ENCODE results near the gene FAM240A. TPM values are rescaled to one million over a fixed set of nuclear protein-coding genes. Genes with fewer than 3 reads are reported as not detected.

Gene FAM240A
- total and polyA plus RNA-seq, 4 donors: not detected

DNA sequence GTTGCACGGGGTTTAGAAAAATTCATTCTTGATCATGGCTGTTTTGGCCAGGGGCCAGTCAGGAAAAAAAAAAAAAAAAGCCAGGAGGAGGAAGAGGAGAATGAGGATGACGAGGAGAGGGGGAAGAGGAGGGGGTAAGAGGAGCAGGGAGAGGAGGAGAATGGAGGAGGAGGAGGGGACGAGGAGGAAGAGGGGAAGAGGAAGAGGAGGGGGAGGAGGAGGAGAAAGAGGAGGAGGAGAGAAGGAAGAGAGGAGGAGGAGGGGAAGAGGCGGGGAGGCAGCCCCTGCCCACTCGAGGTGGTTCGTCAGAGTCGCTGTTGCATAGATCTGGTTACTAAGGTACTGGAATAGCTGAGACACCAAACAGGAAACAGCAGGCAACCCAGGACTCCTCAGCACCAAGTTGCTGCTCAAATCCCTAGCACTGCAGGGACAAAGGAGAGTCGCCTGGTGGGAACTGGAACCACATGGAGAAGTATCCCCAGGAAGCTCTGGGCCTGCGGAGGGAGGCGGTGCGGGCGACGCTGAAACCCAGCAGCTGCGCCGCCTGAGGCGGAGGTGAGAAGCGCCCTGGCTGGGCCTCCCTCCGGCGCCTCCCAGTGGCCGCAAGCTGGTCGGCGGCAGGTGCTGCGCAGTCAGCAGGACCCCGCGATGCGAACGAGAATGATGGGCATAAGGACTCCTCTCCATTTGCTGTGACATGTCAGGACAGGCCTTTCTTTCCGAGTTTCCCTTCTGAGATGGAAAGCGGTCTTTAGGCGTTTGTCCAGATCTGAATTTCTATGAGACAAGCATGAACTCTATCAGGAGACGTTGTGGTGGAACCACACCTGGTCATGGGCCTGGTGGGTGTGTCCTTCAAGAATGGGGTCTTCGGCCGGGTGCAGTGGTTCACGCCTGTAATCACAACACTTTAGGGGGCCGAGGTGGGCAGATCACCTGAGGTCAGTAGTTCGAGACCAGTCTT lies 17.5 kb downstream of the FAM240A start:
- H3K27ac ChIP-seq (ENCODE audit: low read depth in 1 of 2, low read length in 2 of 2): peak overlapping the region in 1 of 2 donors; percentile 32
- H3K36me3 ChIP-seq (ENCODE audit: control insufficient read depth in 4 of 4, insufficient read depth in 3 of 4, low read depth in 1 of 4, low read length in 3 of 4): no peaks in the 10 kb centered on the region
- peak; percentile 83 for DNase-seq (ENCODE audit: low spot score)
- peaks cover 2 to 16% (median 14%) of the 10 kb centered on the region in 4 donors for H3K4me1 ChIP-seq (ENCODE audit: control insufficient read depth in 4 of 4, insufficient read depth in 4 of 4, low read length in 3 of 4)
- H3K27me3 ChIP-seq (ENCODE audit: control insufficient read depth in 4 of 4, insufficient read depth in 4 of 4, low read length in 3 of 4): no peaks in the 10 kb centered on the region
- no peak overlapping the region for H3K4me3 ChIP-seq (ENCODE audit: low read depth in 1 of 3, low read length in 3 of 3)
- no peak overlapping the region for H3K9ac ChIP-seq (ENCODE audit: low read depth in 1 of 2, low read length in 2 of 2)
- peak; percentile 73 to 90 for TF ChIP-seq RAD21 (IDR thresholded peaks at IDR 0.05)
- no peak for TF ChIP-seq HNF4A (conservative IDR thresholded peaks at IDR 0.05)
- no peak for TF ChIP-seq NR2F2 (IDR thresholded peaks at IDR 0.05)
- TF ChIP-seq, protein P1, sequence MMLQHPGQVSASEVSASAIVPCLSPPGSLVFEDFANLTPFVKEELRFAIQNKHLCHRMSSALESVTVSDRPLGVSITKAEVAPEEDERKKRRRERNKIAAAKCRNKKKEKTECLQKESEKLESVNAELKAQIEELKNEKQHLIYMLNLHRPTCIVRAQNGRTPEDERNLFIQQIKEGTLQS (IDR thresholded peaks at IDR 0.05): no peak
- TF ChIP-seq, protein P2, sequence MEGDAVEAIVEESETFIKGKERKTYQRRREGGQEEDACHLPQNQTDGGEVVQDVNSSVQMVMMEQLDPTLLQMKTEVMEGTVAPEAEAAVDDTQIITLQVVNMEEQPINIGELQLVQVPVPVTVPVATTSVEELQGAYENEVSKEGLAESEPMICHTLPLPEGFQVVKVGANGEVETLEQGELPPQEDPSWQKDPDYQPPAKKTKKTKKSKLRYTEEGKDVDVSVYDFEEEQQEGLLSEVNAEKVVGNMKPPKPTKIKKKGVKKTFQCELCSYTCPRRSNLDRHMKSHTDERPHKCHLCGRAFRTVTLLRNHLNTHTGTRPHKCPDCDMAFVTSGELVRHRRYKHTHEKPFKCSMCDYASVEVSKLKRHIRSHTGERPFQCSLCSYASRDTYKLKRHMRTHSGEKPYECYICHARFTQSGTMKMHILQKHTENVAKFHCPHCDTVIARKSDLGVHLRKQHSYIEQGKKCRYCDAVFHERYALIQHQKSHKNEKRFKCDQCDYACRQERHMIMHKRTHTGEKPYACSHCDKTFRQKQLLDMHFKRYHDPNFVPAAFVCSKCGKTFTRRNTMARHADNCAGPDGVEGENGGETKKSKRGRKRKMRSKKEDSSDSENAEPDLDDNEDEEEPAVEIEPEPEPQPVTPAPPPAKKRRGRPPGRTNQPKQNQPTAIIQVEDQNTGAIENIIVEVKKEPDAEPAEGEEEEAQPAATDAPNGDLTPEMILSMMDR (IDR thresholded peaks at IDR 0.05; ENCODE audit: low read depth, low read length, missing input control): peak; percentile 87
- no peak for TF ChIP-seq EGR1 (IDR thresholded peaks at IDR 0.05; ENCODE audit: low read depth in 2 of 2)
- no peak for TF ChIP-seq RXRA (IDR thresholded peaks at IDR 0.05)
- TF ChIP-seq FOXA2 (IDR thresholded peaks at IDR 0.05): no peak
- no peak for TF ChIP-seq YY1 (IDR thresholded peaks at IDR 0.05)
- no peak for TF ChIP-seq GABPA (IDR thresholded peaks at IDR 0.05 in 1 of 2, conservative IDR thresholded peaks at IDR 0.05 in 1 of 2)
- 42% methylated on average over 36 of the region's 36 CpGs for WGBS
- no peaks in the 10 kb centered on the region for H3K9me3 ChIP-seq (ENCODE audit: control insufficient read depth in 4 of 4, low read length in 3 of 4)

DNA sequence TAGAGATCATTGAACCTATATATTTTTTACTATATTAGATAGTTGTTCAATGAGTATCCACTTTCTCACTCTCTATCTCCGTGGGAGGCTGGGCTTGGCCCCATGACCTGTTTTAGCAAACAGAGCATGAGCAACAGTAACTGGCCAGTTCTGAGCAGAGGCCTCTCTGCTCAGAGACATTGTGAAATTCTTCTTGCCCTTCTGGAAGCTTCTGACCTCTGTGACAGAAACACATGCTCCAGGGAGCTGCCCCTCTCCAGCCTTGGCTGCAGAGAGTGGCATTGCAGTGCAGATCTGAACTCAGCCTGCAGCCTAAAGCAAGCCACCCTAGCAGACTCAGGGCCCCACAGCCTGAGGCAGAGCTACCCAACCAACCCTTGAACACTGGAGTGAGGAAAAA lies 20.5 kb downstream of the FAM240A start:
- Histone ChIP-seq H3K9me3 (ENCODE audit: control insufficient read depth in 4 of 4, low read length in 3 of 4) (no peaks in the 10 kb centered on the region), H3K27me3 (ENCODE audit: control insufficient read depth in 4 of 4, insufficient read depth in 4 of 4, low read length in 3 of 4) (no peaks in the 10 kb centered on the region), H3K27ac (ENCODE audit: low read depth in 1 of 2, low read length in 2 of 2) (peak overlapping the region; percentile 45 to 61), H3K36me3 (ENCODE audit: control insufficient read depth in 4 of 4, insufficient read depth in 3 of 4, low read depth in 1 of 4, low read length in 3 of 4) (no peaks in the 10 kb centered on the region), H3K9ac (ENCODE audit: low read depth in 1 of 2, low read length in 2 of 2) (no peak overlapping the region), H3K4me3 (ENCODE audit: low read depth in 1 of 3, low read length in 3 of 3) (no peak overlapping the region), H3K4me1 (ENCODE audit: control insufficient read depth in 4 of 4, insufficient read depth in 4 of 4, low read length in 3 of 4) (peaks cover 2 to 20% (median 16%) of the 10 kb centered on the region in 4 donors)
- no peak for DNase-seq (ENCODE audit: low spot score)
- 28% methylated on average over 1 of the region's 1 CpG for WGBS
- TF ChIP-seq TAF1 (conservative IDR thresholded peaks at IDR 0.05) (no peak), HNF4G (IDR thresholded peaks at IDR 0.05) (peak; percentile 29), EGR1 (IDR thresholded peaks at IDR 0.05; ENCODE audit: low read depth in 2 of 2) (peak in 1 of 2 donors; percentile 63), HNF4A (conservative IDR thresholded peaks at IDR 0.05) (peak; percentile 69 to 74), FOXA2 (IDR thresholded peaks at IDR 0.05) (peak; percentile 49), SP1 (IDR thresholded peaks at IDR 0.05) (peak; percentile 75), YY1 (IDR thresholded peaks at IDR 0.05) (peak; percentile 79), JUND (IDR thresholded peaks at IDR 0.05) (peak; percentile 43 to 72), GABPA (IDR thresholded peaks at IDR 0.05 in 1 of 2, conservative IDR thresholded peaks at IDR 0.05 in 1 of 2) (no peak), NR2F2 (IDR thresholded peaks at IDR 0.05) (peak; percentile 90), RAD21 (IDR thresholded peaks at IDR 0.05) (peak; percentile 66 to 75), FOXA1 (IDR thresholded peaks at IDR 0.05) (no peak), RXRA (IDR thresholded peaks at IDR 0.05) (peak; percentile 89 to 93)
- TF ChIP-seq, protein P3, sequence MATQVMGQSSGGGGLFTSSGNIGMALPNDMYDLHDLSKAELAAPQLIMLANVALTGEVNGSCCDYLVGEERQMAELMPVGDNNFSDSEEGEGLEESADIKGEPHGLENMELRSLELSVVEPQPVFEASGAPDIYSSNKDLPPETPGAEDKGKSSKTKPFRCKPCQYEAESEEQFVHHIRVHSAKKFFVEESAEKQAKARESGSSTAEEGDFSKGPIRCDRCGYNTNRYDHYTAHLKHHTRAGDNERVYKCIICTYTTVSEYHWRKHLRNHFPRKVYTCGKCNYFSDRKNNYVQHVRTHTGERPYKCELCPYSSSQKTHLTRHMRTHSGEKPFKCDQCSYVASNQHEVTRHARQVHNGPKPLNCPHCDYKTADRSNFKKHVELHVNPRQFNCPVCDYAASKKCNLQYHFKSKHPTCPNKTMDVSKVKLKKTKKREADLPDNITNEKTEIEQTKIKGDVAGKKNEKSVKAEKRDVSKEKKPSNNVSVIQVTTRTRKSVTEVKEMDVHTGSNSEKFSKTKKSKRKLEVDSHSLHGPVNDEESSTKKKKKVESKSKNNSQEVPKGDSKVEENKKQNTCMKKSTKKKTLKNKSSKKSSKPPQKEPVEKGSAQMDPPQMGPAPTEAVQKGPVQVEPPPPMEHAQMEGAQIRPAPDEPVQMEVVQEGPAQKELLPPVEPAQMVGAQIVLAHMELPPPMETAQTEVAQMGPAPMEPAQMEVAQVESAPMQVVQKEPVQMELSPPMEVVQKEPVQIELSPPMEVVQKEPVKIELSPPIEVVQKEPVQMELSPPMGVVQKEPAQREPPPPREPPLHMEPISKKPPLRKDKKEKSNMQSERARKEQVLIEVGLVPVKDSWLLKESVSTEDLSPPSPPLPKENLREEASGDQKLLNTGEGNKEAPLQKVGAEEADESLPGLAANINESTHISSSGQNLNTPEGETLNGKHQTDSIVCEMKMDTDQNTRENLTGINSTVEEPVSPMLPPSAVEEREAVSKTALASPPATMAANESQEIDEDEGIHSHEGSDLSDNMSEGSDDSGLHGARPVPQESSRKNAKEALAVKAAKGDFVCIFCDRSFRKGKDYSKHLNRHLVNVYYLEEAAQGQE (IDR thresholded peaks at IDR 0.05): peak; percentile 72
- TF ChIP-seq, protein P1 (IDR thresholded peaks at IDR 0.05): peak; percentile 67
- TF ChIP-seq, protein P4, sequence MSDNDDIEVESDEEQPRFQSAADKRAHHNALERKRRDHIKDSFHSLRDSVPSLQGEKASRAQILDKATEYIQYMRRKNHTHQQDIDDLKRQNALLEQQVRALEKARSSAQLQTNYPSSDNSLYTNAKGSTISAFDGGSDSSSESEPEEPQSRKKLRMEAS (IDR thresholded peaks at IDR 0.05): peak; percentile 99
- TF ChIP-seq, protein P2 (IDR thresholded peaks at IDR 0.05; ENCODE audit: low read depth, low read length, missing input control): peak; percentile 62
- TF ChIP-seq, protein P5, sequence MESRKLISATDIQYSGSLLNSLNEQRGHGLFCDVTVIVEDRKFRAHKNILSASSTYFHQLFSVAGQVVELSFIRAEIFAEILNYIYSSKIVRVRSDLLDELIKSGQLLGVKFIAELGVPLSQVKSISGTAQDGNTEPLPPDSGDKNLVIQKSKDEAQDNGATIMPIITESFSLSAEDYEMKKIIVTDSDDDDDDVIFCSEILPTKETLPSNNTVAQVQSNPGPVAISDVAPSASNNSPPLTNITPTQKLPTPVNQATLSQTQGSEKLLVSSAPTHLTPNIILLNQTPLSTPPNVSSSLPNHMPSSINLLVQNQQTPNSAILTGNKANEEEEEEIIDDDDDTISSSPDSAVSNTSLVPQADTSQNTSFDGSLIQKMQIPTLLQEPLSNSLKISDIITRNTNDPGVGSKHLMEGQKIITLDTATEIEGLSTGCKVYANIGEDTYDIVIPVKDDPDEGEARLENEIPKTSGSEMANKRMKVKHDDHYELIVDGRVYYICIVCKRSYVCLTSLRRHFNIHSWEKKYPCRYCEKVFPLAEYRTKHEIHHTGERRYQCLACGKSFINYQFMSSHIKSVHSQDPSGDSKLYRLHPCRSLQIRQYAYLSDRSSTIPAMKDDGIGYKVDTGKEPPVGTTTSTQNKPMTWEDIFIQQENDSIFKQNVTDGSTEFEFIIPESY (IDR thresholded peaks at IDR 0.05): peak; percentile 27
